Measurements from ENCODE around the gene CCL13.

Gene CCL13

DNA sequence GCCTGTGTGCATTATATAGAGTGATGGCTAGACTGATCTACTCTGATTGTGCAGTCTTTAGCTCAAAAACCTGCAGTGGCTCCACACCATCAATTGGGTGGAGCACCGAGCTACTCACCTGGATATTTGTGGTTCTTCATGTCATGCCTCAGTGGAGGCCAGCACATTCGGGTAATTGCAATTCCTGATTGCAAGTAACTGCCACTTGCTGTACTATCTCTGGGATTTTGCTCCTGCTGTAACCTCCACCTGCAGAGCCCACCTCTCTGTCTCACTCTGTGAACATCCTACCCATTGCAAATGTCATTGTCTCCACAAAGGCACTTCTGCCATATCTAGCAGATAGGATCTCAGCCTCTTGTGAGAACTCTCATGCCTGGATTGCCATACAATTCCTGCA is 8.5 kb downstream of the CCL13 start:
- no peak for DNase-seq

DNA sequence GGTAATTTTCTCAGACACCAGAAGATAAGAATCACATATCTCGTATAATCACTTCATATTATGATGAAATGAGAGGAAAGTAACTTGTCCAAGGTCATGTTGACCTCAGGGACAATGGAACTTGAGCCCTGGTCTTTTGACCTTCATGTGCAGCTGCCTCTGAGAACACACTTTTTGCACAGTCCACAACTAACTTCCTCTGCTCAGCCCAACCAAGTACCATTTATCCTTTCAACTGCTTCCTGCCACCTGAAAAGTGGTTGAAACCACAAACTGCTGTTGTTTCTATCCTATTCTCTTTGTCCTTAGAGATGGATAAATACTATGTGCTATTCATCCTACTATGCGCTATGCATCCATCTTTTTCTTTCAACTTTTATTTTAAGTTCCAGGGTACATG is 9.1 kb downstream of the CCL13 start:
- DNase-seq = no peak

DNA sequence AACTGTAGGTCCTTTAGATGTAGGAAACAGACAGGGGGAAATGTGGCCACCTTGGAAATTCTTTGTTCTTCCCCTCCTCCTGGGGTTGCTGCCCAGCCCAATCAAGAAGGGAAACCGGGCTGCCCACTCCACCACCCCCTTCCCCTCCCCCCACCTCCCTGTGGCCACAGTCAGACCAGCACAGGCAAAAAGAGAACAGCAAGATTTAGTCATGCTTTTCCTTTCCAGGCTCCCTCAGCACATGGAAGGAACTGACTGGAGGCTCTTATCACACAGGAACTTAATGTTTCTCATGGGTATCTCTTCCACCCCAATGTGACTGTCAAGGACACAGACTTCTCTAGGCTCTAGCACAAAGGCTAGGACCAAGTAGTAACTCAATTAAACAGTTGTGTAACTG is 9.7 kb downstream of the CCL13 start:
- no peak for DNase-seq

DNA sequence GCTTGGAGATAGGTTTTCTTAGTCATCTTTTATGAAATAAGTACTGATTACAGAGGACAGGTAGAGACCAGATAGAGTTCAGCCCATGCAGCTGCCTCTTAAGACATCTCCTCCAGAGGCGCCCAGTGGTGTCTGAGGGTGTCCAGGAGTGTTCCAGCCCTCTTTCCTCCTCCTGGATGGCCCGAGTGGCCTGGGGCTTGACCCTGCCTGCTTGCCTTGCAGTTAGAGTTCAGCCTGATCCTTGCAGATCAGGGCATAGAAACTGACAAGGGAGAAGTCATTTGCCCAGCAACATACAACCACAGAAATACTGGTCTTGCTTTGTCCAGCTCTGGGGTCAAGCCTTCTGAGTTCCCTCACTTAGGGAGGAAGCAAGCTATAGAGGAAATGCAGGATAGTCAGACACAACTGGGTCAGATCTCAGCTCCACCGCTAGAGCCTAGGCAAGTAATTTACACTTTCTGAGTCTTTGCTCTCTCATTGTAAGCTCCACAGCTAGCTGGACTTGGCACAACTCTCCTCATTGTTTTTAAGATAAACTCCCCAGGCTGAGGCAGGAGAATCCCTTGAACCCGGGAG is 10.3 kb downstream of the CCL13 start:
- no peak for DNase-seq

DNA sequence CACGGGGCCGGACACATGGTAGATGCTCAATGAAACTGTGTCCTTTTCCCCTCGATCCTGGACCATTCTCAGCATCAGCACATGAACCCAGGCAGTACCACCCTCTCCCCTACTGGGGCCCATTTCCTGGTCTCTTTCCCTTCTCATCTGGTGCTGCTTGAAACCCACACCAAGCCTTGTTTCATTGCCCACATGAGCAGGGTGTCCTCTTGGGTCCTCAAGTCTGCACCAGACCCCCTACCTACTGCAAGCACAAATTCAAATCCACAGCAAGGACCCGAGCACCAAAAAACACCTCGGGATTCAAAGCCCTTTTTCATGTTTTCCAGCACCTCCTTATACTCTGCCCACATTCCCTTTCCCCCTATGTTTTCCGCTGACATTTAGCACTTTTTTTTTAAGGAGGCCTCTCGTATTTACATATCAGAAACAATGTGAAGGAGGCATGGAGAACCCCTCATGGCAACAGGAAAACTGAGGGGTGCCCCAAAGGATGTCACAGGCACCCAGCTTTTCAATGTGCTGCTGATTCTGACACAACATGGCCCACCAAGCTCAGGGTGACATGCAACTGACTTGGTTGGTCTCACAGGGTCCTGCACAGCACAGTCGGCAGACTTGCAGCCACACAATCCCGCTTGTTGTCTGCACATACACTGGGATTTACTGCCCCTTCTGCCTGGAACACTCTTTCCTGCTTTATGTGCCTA is 11.4 kb downstream of the CCL13 start:
- DNase-seq = no peak

DNA sequence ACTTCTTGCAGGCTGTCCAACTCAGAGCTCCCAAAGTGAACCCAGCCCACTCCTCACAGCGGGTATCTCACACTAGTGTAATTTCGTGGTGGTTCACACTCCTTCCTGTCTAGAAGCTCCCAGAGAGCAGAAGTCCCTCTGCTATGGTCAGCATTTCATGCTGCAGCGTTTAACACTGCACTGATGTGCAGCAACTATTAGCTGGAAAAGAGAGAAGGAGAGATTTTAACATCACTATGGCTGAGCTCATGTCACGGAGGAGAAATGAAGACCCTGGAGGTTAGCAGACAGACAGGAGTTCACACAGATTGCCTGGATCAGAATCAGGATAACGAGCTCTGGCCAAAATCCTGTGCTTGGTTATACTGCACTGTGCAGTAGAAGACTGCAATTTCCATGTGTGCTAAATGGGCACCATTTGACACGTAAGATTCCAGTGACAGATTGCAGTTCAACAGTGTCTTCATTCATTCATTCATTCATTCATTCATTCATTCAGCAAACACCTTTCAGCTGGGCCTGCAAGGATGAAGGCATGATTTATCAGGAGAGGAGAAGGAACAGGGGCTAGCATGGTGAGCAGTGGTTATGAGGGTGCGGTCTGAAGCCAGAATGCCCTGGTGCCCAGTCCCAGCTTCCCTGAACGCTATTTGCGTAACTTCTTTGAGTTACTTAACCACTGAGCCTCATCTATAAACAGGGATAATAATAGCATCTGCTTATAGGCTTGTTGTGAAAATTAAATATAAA is 12.1 kb downstream of the CCL13 start:
- no peak for DNase-seq

DNA sequence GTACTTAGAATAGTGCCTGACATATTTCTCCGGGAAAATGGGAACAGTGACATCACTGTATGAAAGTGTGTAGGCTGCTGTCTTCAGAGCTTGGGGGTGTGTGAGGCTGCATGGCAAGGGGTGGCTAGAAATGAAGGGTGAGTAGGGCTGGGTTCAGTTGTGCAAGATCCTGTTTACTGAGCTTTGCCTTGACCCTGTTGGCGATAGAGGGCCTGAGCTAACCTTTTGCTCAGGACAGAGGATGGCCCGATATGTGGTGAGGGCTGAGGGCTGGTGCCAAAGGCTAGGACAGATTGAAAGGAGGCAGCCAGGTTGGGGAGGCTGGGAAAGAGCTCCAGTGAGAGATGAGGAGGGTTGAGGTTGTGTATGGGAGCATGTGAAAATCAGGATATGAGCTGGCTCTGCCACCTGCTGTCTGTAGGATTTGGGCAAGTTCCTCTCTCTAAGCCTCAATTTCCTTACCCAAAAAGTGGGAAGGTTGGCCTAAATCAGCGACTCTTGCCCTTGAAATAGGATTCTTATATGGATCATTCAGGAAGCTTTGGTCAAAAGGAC is 12.7 kb downstream of the CCL13 start:
- no peak for DNase-seq

DNA sequence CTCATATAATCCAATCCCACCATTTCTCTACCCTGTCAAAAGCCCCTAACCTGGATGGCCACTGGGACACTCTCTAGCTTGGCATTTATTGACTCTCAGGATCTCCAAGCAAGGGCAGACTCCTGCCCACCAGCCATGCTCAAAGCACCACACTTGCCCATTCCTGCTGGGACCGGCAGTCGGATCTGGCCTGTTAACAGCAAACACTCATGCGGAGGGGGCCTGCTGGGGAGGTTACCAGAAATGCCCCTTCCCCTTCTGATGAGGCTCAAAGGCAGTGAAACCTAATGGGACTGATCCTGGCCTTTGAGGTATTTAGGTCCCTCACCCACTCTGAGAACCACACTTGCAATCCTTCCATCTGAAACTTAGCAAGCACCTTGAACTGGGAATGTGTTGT is 13.3 kb downstream of the CCL13 start:
- DNase-seq = no peak

DNA sequence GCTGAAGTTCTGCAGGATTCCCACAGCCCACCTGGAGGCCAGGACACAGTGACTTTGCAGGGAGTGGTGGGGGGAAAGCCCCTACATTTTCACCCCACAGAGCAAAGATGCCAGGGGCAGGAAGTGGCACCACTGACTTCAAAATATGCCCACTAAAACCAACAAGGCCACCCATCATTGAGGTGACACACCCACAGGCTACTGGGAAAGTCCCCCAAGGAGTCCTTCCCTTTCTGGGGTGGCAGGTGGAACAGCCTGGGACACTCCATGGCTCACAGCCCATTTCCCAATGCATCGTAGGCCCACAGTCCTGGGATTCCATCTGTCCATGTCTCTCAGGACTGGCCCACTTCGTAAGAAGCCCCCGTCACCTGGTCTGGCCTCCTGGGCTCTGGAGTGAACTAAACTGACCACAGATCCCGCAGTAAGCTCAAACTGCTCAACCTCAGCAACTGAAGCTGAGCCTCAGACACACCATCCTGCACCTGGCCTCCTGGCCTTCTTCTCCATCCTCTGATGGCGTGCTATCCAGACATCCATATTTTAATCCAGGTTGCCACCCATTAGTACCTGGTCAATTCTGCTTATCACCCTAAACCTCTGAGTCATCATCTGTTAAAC is 14.2 kb downstream of the CCL13 start:
- DNase-seq = no peak

DNA sequence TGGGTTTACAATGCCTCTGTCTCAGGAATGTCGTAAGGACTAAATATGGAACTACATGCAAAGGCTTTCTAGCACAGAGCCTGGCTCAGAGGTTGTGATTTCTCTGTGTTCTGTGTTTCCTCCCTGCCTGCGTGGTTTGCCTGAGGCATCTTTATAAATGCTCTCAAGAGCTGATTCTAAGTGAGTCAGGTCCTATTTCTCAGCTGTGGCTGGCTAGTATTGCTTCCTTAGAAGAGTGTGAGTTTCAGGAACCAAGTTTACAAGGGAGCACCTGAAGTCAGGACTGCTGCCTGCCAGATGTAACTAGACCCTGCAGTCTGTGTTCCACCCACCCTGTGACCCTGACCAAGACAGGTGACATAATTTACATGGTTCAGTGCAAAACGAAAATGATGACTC is 14.7 kb downstream of the CCL13 start:
- DNase-seq = no peak

DNA sequence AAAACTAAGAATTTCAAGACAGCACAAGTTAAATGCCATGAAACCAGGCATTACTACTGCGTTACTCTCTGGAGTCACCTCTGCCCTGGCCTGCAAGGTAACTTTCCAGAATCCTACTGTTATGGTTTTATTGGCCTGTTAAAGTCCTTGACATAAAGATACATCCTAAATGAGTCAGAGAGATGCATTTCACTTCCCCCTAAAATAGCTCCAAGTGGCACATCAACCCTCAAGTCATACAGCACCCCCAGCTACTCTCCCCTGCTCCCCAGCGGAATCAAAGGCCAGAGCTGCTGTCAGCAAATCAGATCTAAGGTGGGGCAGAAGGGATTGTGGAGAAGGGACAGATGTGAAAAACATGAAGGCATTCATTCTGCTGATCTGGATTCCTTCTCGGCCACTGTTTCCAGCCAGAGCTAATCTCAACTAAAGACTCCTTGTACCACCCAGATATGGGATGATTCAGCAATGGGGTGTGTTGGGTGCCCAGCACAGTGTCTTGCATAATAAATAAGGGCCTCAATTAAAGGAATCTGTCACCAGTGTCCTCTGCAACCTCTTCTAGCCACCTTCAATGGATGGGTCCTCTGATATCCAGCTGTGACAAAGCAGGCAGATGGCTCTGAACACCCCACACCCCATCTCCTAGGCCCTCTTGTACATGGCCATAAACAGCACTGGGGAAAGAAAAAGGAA is 15.3 kb downstream of the CCL13 start:
- no peak for DNase-seq

DNA sequence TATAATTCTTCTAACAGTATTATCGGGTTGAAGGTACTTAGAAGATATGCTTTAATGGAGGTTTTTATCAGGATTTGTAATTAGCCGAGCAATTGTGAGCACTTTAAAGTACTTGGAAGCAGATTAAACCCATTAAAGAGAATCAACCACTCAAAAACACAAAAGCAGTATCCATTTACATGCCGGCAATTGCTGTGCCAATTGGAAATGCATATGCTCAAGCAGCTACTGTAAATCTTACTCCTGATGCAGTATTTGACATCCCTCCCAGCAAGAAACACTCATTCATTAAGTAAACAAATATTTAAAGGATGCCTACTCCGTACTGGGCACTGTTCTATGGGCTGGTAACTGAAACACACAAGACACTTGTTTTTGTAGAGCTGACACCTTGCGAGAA is 18.2 kb downstream of the CCL13 start:
- peak; percentile 59 for DNase-seq

DNA sequence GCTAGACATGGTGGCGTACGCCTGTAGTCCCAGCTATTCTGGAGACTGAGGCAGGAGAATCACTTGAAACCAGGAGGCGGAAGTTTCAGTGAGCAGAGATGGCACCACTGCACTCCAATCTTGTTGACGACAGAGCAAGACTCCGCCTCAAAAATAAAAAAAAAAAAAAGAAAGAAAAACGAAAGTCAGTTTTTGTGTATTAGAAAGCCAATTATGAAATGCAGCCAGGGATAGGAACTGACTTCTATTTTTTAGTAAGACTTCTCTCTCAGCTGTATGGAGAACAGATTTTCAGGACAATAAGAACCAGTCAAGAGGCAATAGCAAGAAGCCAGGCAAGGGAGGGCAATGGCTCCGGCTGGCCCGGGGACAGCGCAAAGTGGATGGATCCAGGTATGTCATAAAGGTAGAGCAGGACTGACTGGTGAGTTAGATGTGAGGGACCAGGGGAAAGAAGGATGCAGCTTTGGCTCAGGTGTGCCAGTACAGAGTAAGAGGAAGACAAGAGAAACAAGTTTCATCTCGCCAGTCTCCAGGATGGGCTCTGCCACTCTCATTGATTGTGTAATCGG is 19.2 kb downstream of the CCL13 start:
- no peak for DNase-seq

DNA sequence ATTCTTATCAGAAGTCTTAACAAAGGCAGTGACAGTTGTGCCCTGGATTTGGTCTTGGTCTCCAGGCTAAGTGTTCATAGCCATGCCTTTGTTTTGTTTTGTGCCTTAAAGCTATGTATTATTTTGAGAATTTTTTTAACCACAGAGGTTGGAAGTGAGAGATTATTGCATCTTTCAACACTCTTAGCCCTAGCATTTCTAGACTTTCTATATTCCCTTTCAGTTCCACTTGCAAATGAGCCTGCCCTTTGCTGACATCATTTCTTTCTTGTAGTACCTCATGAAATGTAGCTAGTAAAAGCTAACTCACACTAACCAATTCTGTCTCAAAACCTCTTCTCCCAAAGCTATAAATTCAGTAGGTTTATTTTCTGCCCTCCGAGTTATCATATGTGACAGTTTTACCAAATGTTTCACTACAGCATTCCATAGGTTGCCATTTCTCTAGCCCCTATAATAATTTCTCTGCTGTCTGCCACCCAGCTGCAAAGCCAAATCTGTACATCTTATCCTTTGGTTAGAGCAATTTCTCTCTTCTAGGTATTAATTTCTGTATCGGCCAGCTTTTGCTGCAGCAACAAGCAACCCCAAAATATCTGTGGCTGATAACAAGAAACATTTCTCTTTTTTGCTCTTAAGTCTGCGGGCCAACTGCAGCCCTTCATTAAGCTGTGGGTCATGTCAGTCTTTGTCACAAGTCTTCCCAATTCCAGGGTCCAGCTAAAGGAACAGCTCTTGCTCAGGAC is 21.0 kb downstream of the CCL13 start:
- DNase-seq = no peak

DNA sequence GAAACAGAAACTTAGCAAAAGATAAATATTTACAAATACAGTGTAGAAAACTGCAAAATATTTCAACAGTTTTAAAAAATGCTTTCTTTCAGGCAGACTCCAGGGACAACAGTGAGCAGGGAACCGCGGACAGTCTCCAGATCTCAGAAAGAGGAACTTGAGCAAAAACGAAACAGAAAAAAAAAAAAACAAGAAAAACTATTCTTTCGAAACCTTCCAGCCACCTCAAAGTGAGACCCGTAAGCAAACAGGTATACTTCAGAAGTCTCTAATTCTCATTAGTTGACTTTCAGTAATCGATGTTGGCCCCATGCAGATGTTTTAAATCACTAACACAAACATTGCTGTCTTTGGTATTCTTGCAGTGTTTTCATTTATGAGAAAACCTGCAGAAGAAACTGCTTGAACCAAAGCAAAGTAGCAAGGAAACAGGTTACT is 22.4 kb downstream of the CCL13 start:
- no peak for DNase-seq

DNA sequence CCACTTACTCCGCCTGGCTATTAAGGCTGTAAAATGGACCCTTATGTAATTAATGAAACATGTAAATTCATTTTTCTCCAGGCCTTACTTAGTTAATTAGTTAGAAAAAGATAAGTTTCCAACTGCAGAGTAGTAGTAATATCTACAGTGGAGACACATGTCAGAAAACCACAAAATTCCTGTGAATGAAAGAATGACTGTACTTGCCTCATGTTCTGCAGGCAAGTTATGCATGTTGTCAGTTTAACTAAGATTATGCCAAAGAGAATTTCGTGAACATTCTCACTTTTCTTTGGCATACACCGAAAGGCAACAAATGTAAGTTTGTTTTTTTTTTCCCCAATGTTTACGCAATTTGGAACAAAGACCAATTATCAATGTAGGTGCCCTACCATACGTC is 23.6 kb downstream of the CCL13 start:
- DNase-seq = no peak

DNA sequence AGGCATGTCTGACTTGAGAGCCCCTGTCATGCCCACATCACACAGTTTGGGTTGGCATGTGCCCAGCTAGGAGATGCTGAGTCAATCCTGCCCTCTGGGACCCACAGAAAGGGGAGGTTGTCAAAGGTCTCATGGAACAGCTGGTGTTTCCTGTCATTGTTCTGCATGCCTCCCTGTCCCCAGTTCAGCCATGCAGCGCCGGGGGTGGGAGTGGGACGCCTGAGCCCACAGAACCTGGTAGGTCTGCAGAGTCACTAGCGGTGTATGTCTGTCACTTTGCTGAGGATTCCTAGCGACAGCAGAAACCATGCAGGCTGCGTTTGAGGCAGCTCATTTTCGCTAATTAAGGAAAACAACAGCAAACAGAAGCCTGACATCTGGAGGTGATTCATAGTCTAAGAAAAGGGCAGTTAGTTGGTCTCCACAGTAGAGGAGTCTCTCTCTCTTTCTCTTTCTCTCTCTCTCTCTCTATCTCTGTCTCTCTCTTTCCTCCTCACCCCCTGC is 26.4 kb downstream of the CCL13 start:
- no peak for DNase-seq

DNA sequence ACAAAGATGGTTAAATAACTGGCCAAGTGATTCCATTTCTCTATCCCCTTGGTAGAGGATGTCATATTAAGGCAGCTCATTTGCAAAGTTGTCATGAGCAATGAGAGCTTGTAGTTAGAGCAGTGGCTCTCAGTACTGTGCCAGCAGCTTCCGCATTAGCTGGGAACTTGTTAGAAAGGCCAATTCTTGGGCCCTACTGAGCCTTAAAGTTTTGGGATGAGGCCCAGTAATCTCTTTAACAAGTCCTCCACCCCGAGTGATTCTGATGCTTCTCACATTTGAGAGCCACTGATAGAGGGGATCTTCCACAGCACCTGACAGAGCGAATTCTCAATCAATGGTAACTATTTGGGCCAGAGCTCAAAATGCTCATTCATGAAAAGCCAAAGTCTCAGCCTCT is 26.9 kb downstream of the CCL13 start:
- DNase-seq = no peak

DNA sequence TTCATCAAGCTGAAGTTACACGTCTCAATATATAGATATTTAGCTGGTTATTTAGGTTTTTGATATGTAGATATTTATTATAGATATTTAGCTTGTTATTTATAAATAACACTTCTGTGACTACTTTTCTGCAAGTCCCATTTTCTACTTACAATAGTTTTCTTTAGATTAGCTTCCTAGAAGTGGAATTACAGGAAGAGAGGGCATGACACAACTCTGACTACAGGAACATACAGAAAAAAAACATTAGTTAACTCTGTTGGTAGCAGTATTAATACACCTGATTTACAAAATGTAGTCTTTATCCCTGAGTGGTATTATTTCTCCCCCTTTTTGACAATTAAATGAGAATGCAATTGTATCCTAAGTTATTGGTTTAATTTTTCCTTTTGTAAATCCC is 28.0 kb downstream of the CCL13 start:
- DNase-seq = no peak

DNA sequence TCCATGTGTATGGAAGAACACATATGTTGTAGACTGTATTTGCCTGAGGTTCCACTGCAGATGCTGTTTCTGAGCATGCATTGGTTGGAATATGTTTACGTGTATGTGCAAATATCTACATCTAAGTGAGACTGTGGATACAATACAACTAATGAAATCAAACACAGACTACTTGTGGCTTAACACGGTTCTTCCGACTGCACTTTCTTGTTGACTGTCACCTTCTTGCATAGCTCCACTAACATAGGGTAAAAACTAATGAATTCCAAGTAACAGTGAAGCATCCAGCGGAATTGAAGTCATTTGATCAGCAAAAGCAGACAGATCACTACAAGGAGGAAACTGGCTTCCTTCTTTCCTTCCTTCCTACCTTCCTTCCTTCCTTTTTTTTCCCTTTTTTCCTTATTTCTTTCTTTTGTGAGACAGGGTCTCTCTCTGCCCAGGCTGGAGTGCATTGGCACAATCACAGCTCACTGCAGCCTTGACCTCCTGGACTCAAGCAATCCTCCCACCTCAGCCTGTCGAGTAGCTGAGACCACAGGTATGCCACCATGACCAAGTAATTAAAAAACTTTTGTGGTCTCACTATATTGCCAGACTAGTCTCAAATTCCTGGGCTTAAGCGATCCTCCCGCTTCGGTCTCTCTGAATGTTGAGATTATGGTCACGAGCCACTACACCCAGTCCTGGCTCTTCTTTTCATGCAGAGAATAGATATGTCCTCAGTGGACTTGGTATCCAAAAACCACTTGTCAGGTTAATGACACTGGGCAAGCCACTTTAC is 28.7 kb downstream of the CCL13 start:
- DNase-seq = no peak

DNA sequence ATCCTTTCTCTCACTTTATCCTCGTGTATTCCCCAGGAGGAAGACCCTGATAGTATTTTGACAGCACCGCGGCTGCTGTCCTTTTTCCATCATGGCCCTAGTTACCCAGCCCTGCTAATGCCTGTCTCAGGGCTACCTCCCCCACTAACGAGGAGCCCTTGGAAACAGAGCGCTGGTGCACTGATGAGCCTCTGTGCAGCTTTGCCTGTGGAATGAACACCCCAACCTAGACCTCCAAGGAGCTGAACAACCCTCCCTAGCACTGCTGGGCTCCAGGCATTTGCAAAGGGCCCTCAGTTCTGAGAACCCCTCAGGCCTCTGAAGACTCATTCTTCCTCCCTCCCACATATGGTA is 30.0 kb downstream of the CCL13 start:
- DNase-seq = no peak
